Fibroblast of lung (primary cell): ENCODE results near the gene TAS1R1.

Experiments used
- EZH2 ChIP-seq: IDR thresholded peaks from 2 replicates; pipeline ENCODE4 v1.5.1; 2012; ENCODE audit warnings: low read length, control low read depth, mild to moderate bottlenecking; ENCODE audit errors: missing control alignments
- TF ChIP-seq, protein P1 (sequence below), 2 donors: IDR thresholded peaks in 1 of 2; conservative IDR thresholded peaks in 1 of 2; 1 replicate in 1 of 2; 2 replicates in 1 of 2; pipeline ENCODE4 v1.5.1; 2011 to 2012; ENCODE audit warnings: low read length in 2 of 2, control low read depth in 1 of 2, inconsistent platforms in 1 of 2, low read depth in 1 of 2, mild to moderate bottlenecking in 1 of 2

GRCh38 chr1:6508816-6509189, 46.3 kb upstream of the TAS1R1 start:
- TF ChIP-seq, protein P1, sequence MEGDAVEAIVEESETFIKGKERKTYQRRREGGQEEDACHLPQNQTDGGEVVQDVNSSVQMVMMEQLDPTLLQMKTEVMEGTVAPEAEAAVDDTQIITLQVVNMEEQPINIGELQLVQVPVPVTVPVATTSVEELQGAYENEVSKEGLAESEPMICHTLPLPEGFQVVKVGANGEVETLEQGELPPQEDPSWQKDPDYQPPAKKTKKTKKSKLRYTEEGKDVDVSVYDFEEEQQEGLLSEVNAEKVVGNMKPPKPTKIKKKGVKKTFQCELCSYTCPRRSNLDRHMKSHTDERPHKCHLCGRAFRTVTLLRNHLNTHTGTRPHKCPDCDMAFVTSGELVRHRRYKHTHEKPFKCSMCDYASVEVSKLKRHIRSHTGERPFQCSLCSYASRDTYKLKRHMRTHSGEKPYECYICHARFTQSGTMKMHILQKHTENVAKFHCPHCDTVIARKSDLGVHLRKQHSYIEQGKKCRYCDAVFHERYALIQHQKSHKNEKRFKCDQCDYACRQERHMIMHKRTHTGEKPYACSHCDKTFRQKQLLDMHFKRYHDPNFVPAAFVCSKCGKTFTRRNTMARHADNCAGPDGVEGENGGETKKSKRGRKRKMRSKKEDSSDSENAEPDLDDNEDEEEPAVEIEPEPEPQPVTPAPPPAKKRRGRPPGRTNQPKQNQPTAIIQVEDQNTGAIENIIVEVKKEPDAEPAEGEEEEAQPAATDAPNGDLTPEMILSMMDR (conservative IDR thresholded peaks at IDR 0.05 in 1 of 2, IDR thresholded peaks at IDR 0.05 in 1 of 2; ENCODE audit: low read depth in 1 of 2, low read length in 2 of 2) = no peak
- TF ChIP-seq EZH2 = no peak
